HCT116 (cell line): ENCODE measurements around the gene NAALADL2. TPM values are rescaled to one million over a fixed set of nuclear protein-coding genes. Genes with fewer than 3 reads are reported as not detected.

Experiments used
- ATAC-seq: fragments of 200-7000 bp; cut with Tn5 transposase; 2 replicates; pipeline ENCODE4 v1.9.1; 2020; ENCODE audit warnings: mild to moderate bottlenecking, moderate library complexity
- BruUV-seq: library from RNA; stranded (reverse); fragments of 400-500 nt; replicated peaks from 2 replicates; lab custom pipeline; 2021; lab: Mats Ljungman, UMichigan
- CTCF ChIA-PET: fragments of 300-600 bp; sonication (Branson Sonifier 250); formaldehyde crosslinking; loops from one replicate; lab custom pipeline; 2021; ENCODE audit warnings: antibody characterized with exemption; lab: Charles Lee
- POLR2A ChIA-PET: fragments of 300-600, 350-600 bp; sonication (Branson Sonifier 250); formaldehyde crosslinking; loops from one replicate; lab custom pipeline; 2021; ENCODE audit warnings: antibody characterized with exemption; lab: Charles Lee
- RAD21 ChIA-PET, 2 experiments: fragments of 300-600 bp; sonication (Branson Sonifier 250); formaldehyde crosslinking; loops; one replicate each; lab custom pipeline; 2023; ENCODE audit warnings: low total read pairs in 2 of 2; ENCODE audit not compliant: uncharacterized antibody in 2 of 2, unreplicated experiment in 2 of 2, low non-redundant PET in 1 of 2; lab: Charles Lee
- DNase-seq: peaks from one replicate; pipeline ENCODE4 v3.0.0-alpha.2; 2010; ENCODE audit warnings: low read depth, low spot score
- H2AFZ ChIP-seq: fragments of 200-600 bp; shearing (Covaris generic), sonication (generic); 2 replicates; pipeline ENCODE4 v1.6.1; 2017; ENCODE audit warnings: low read depth, mixed run types, mixed read lengths, antibody characterized with exemption, low read length; ENCODE audit not compliant: poor library complexity, severe bottlenecking
- H3K27ac ChIP-seq: 2 replicates; pipeline ENCODE4 v1.5.1; 2012; ENCODE audit warnings: low read depth, low read length
- H3K27me3 ChIP-seq: fragments of 200-600 bp; sonication (generic); 2 replicates; pipeline ENCODE4 v1.6.1; 2016; ENCODE audit warnings: mixed run types, low read length, mixed read lengths; ENCODE audit not compliant: insufficient read depth
- H3K36me3 ChIP-seq, 2 experiments: fragments of 200-500 bp in 1 of 2; fragments of 200-600 bp in 1 of 2; sonication (Bioruptor generic) in 1 of 2; sonication (generic) in 1 of 2; 2 replicates each; pipeline versions ENCODE4 v1.5.1 to v1.6.1; 2014 to 2016; ENCODE audit warnings: low read length in 2 of 2, inconsistent platforms in 1 of 2, mixed read lengths in 1 of 2, mixed run types in 1 of 2; ENCODE audit not compliant: insufficient read depth in 2 of 2, control insufficient read depth in 1 of 2
- H3K4me1 ChIP-seq, 2 experiments: fragments of 200-600 bp in 1 of 2; sonication (generic) in 1 of 2; 2 replicates each; pipeline versions ENCODE4 v1.5.1 to v1.6.1; 2012 to 2017; ENCODE audit warnings: low read length in 2 of 2, inconsistent platforms in 1 of 2, mild to moderate bottlenecking in 1 of 2, mixed read lengths in 1 of 2, mixed run types in 1 of 2, moderate library complexity in 1 of 2; ENCODE audit not compliant: insufficient read depth in 2 of 2, control insufficient read depth in 1 of 2
- H3K4me2 ChIP-seq: fragments of 200-600 bp; sonication (generic); 2 replicates; pipeline ENCODE4 v1.6.1; 2017; ENCODE audit warnings: mixed run types, low read length, mixed read lengths
- H3K4me3 ChIP-seq, 2 experiments: fragments of 200-600 bp in 1 of 2; sonication (generic) in 1 of 2; replicated peaks in 1 of 2; 2 replicates each; pipeline ENCODE4 v1.5.1; 2011 to 2016; ENCODE audit warnings: low read length in 2 of 2, control low read depth in 1 of 2, low read depth in 1 of 2, mild to moderate bottlenecking in 1 of 2, mixed read lengths in 1 of 2, mixed run types in 1 of 2
- H3K79me2 ChIP-seq: fragments of 200-600 bp; sonication (generic); 2 replicates; pipeline ENCODE4 v1.6.1; 2017; ENCODE audit warnings: mild to moderate bottlenecking, mixed run types, low read length, moderate library complexity, mixed read lengths; ENCODE audit not compliant: insufficient read depth
- H3K9ac ChIP-seq: fragments of 200-600 bp; sonication (generic); 2 replicates; pipeline ENCODE4 v1.6.1; 2016; ENCODE audit warnings: low read length, mixed read lengths
- H3K9me2 ChIP-seq: fragments of 200-600 bp; sonication (generic), shearing (Covaris generic); 2 replicates; pipeline ENCODE4 v1.6.1; 2017; ENCODE audit warnings: mixed run types, mild to moderate bottlenecking, moderate library complexity; ENCODE audit not compliant: insufficient read depth
- H3K9me3 ChIP-seq, 2 experiments: fragments of 200-500 bp in 1 of 2; fragments of 200-600 bp in 1 of 2; sonication (Bioruptor generic) in 1 of 2; sonication (generic) in 1 of 2; 2 replicates each; pipeline ENCODE4 v1.6.1; 2014 to 2017; ENCODE audit warnings: low read length in 2 of 2, mixed read lengths in 2 of 2, inconsistent platforms in 1 of 2, low read depth in 1 of 2, mild to moderate bottlenecking in 1 of 2, mixed run types in 1 of 2, moderate library complexity in 1 of 2; ENCODE audit not compliant: control insufficient read depth in 1 of 2, insufficient read depth in 1 of 2
- H4K20me1 ChIP-seq: fragments of 200-600 bp; sonication (generic), shearing (Covaris generic); 2 replicates; pipeline ENCODE4 v1.6.1; 2017; ENCODE audit warnings: mixed run types, mild to moderate bottlenecking, moderate library complexity; ENCODE audit not compliant: insufficient read depth
- CEBPB ChIP-seq: IDR thresholded peaks from 2 replicates; pipeline ENCODE4 v1.6.1; 2012; ENCODE audit warnings: low read depth
- EGR1 ChIP-seq: IDR thresholded peaks from 2 replicates; pipeline ENCODE4 v1.6.1; 2012; ENCODE audit warnings: low read depth
- ELF1 ChIP-seq: IDR thresholded peaks from 2 replicates; pipeline ENCODE4 v1.6.1; 2012; ENCODE audit warnings: low read depth, borderline replicate concordance
- EZH2 ChIP-seq: fragments of 200-600 bp; sonication (generic); IDR thresholded peaks from 2 replicates; pipeline ENCODE4 v1.6.1; 2017; ENCODE audit warnings: antibody characterized with exemption, mixed run types
- FOSL1 ChIP-seq: IDR thresholded peaks from 2 replicates; pipeline ENCODE4 v1.6.1; 2012; ENCODE audit warnings: low read depth
- JUND ChIP-seq: IDR thresholded peaks from 2 replicates; pipeline ENCODE4 v1.6.1; 2012
- POLR2A ChIP-seq: IDR thresholded peaks from 2 replicates; pipeline ENCODE4 v1.7.0; 2011; ENCODE audit warnings: borderline replicate concordance; ENCODE audit not compliant: insufficient read depth, insufficient read length; ENCODE audit errors: extremely low read depth
- POLR2AphosphoS5 ChIP-seq: IDR thresholded peaks from 2 replicates; pipeline ENCODE4 v1.6.1; 2011; ENCODE audit warnings: mild to moderate bottlenecking, low read depth, low read length, moderate library complexity
- RAD21 ChIP-seq: IDR thresholded peaks from 2 replicates; pipeline ENCODE4 v1.6.1; 2012; ENCODE audit warnings: low read depth, mild to moderate bottlenecking
- SIN3A ChIP-seq: IDR thresholded peaks from 2 replicates; pipeline ENCODE4 v1.6.1; 2012; ENCODE audit warnings: low read depth
- SP1 ChIP-seq: IDR thresholded peaks from 2 replicates; pipeline ENCODE4 v1.6.1; 2012; ENCODE audit warnings: low read depth
- TCF7L2 ChIP-seq: IDR thresholded peaks from 2 replicates; pipeline ENCODE4 v1.7.0; 2011; ENCODE audit warnings: borderline replicate concordance, inconsistent platforms; ENCODE audit not compliant: insufficient read depth, insufficient read length; ENCODE audit errors: extremely low read depth
- ZNF274 ChIP-seq: fragments of 200-500 bp; sonication (Bioruptor generic); IDR thresholded peaks from 2 replicates; pipeline ENCODE4 v1.6.1; 2014; ENCODE audit warnings: mild to moderate bottlenecking, low read depth, low read length, inconsistent platforms
- intact Hi-C: fragments of 100-400 bp; cut with micrococcal nuclease; formaldehyde crosslinking; loops from 2 replicates; pipeline ENCODE4 v1.10.0; 2022
- total RNA-seq: library from RNA; stranded (reverse); gene quantifications from one replicate; pipeline ENCODE4 v1.2.1, GENCODE V29; 2021; ENCODE audit not compliant: unreplicated experiment
- TF ChIP-seq, protein P1 (sequence below): IDR thresholded peaks from 2 replicates; pipeline ENCODE4 v1.6.1; 2012
- TF ChIP-seq, protein P2 (sequence below): IDR thresholded peaks from 2 replicates; pipeline ENCODE4 v1.6.1; 2012; ENCODE audit warnings: low read depth
- TF ChIP-seq, protein P3 (sequence below): IDR thresholded peaks from 2 replicates; pipeline ENCODE4 v1.6.1; 2012
- TF ChIP-seq, protein P4 (sequence below): IDR thresholded peaks from 2 replicates; pipeline ENCODE4 v1.6.1; 2011; ENCODE audit warnings: mild to moderate bottlenecking, low read length, moderate library complexity; ENCODE audit not compliant: insufficient replicate concordance; ENCODE audit errors: extremely low read depth
- TF ChIP-seq, protein P5 (sequence below), 3 experiments: fragments of 200-600 bp in 1 of 3; sonication (generic) in 1 of 3; IDR thresholded peaks in 2 of 3; conservative IDR thresholded peaks in 1 of 3; 2 replicates each; pipeline ENCODE4 v1.5.1; 2012 to 2017; ENCODE audit warnings: low read depth in 2 of 3, low read length in 2 of 3, antibody characterized with exemption in 1 of 3, borderline replicate concordance in 1 of 3, control low read depth in 1 of 3, mild to moderate bottlenecking in 1 of 3, mixed read lengths in 1 of 3, mixed run types in 1 of 3, moderate library complexity in 1 of 3; ENCODE audit not compliant: insufficient read depth in 1 of 3

The NAALADL2 gene
- total RNA-seq, 1 experiment from 2014 or later = 2.9 TPM

DNA sequence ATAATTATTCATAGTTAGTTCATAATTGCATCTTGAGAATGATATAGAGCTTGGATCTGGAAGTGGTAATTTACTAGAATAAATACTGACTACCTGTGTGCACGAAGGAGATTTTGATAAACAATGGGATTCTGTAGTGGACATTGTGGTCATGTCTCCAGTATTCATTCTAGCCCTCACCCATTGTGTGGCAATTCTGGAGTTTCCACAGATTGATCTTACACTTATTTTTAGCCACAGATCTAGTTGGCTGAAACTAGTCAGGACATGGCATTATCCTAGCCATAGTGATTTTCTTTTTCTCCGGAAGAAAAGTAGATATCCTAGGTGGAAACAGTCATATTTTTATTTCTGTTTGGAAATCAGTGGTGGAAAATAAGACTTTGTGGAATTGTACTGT is 833.1 kb downstream of the NAALADL2 start:
- no peak overlapping the region for H3K27ac ChIP-seq
- no peaks in the 10 kb centered on the region for H3K36me3 ChIP-seq
- no peaks in the 10 kb centered on the region; a peak in 1 of 4 replicates for H3K4me1 ChIP-seq
- ChIA-PET RAD21 (no interaction called here), POLR2A (no interaction called here), CTCF (no interaction called here)
- no peak overlapping the region for H3K4me2 ChIP-seq
- no peaks in the 10 kb centered on the region for H3K27me3 ChIP-seq
- no peaks in the 10 kb centered on the region for H4K20me1 ChIP-seq
- no peaks in the 10 kb centered on the region for H3K9me2 ChIP-seq
- no peak overlapping the region for H3K9ac ChIP-seq
- intact Hi-C loops = no loop called here
- H3K4me3 ChIP-seq = no peak overlapping the region
- BruUV-seq = no TSS peak
- no peaks in the 10 kb centered on the region for H3K79me2 ChIP-seq
- TF ChIP-seq ELF1 = no peak
- no peak for TF ChIP-seq JUND
- no peak for TF ChIP-seq EGR1
- TF ChIP-seq, protein P1, sequence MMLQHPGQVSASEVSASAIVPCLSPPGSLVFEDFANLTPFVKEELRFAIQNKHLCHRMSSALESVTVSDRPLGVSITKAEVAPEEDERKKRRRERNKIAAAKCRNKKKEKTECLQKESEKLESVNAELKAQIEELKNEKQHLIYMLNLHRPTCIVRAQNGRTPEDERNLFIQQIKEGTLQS = no peak
- no peak for TF ChIP-seq SP1
- TF ChIP-seq, protein P2, sequence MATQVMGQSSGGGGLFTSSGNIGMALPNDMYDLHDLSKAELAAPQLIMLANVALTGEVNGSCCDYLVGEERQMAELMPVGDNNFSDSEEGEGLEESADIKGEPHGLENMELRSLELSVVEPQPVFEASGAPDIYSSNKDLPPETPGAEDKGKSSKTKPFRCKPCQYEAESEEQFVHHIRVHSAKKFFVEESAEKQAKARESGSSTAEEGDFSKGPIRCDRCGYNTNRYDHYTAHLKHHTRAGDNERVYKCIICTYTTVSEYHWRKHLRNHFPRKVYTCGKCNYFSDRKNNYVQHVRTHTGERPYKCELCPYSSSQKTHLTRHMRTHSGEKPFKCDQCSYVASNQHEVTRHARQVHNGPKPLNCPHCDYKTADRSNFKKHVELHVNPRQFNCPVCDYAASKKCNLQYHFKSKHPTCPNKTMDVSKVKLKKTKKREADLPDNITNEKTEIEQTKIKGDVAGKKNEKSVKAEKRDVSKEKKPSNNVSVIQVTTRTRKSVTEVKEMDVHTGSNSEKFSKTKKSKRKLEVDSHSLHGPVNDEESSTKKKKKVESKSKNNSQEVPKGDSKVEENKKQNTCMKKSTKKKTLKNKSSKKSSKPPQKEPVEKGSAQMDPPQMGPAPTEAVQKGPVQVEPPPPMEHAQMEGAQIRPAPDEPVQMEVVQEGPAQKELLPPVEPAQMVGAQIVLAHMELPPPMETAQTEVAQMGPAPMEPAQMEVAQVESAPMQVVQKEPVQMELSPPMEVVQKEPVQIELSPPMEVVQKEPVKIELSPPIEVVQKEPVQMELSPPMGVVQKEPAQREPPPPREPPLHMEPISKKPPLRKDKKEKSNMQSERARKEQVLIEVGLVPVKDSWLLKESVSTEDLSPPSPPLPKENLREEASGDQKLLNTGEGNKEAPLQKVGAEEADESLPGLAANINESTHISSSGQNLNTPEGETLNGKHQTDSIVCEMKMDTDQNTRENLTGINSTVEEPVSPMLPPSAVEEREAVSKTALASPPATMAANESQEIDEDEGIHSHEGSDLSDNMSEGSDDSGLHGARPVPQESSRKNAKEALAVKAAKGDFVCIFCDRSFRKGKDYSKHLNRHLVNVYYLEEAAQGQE = no peak
- no peak for TF ChIP-seq TCF7L2
- TF ChIP-seq POLR2AphosphoS5 = no peak
- no peak for TF ChIP-seq FOSL1
- no peak for TF ChIP-seq EZH2
- TF ChIP-seq, protein P3, sequence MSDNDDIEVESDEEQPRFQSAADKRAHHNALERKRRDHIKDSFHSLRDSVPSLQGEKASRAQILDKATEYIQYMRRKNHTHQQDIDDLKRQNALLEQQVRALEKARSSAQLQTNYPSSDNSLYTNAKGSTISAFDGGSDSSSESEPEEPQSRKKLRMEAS = no peak
- no peak for TF ChIP-seq CEBPB
- TF ChIP-seq, protein P4, sequence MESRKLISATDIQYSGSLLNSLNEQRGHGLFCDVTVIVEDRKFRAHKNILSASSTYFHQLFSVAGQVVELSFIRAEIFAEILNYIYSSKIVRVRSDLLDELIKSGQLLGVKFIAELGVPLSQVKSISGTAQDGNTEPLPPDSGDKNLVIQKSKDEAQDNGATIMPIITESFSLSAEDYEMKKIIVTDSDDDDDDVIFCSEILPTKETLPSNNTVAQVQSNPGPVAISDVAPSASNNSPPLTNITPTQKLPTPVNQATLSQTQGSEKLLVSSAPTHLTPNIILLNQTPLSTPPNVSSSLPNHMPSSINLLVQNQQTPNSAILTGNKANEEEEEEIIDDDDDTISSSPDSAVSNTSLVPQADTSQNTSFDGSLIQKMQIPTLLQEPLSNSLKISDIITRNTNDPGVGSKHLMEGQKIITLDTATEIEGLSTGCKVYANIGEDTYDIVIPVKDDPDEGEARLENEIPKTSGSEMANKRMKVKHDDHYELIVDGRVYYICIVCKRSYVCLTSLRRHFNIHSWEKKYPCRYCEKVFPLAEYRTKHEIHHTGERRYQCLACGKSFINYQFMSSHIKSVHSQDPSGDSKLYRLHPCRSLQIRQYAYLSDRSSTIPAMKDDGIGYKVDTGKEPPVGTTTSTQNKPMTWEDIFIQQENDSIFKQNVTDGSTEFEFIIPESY = no peak
- TF ChIP-seq, protein P5, sequence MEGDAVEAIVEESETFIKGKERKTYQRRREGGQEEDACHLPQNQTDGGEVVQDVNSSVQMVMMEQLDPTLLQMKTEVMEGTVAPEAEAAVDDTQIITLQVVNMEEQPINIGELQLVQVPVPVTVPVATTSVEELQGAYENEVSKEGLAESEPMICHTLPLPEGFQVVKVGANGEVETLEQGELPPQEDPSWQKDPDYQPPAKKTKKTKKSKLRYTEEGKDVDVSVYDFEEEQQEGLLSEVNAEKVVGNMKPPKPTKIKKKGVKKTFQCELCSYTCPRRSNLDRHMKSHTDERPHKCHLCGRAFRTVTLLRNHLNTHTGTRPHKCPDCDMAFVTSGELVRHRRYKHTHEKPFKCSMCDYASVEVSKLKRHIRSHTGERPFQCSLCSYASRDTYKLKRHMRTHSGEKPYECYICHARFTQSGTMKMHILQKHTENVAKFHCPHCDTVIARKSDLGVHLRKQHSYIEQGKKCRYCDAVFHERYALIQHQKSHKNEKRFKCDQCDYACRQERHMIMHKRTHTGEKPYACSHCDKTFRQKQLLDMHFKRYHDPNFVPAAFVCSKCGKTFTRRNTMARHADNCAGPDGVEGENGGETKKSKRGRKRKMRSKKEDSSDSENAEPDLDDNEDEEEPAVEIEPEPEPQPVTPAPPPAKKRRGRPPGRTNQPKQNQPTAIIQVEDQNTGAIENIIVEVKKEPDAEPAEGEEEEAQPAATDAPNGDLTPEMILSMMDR (IDR thresholded peaks at IDR 0.05 in 2 of 3, conservative IDR thresholded peaks at IDR 0.05 in 1 of 3; ENCODE audit: borderline replicate concordance in 1 of 3, insufficient read depth in 1 of 3, low read depth in 2 of 3, low read length in 2 of 3) = no peak
- TF ChIP-seq ZNF274 = no peak
- TF ChIP-seq SIN3A = no peak
- TF ChIP-seq POLR2A = no peak
- TF ChIP-seq RAD21 = no peak
- TF ChIP-seq, all 23 proteins: peak for 0
- H3K9me3 ChIP-seq = no peaks in the 10 kb centered on the region
- ATAC-seq = no peak
- no peak for DNase-seq
- H2AFZ ChIP-seq = no peak overlapping the region
